GM06990 (cell line): ENCODE data around the gene GUCA2A.

Experiments used
- DNase-seq: peaks from one replicate; pipeline ENCODE4 v3.0.0-alpha.2; 2011; ENCODE audit not compliant: insufficient read length; ENCODE audit errors: extremely low read depth
- H3K27me3 ChIP-seq: replicated peaks from 2 replicates; pipeline ENCODE4 v1.6.0; 2011; ENCODE audit warnings: low read length; ENCODE audit not compliant: control insufficient read depth, insufficient read depth
- H3K36me3 ChIP-seq: 2 replicates; pipeline ENCODE4 v1.5.1; 2011; ENCODE audit warnings: low read length; ENCODE audit not compliant: control insufficient read depth, insufficient read depth
- H3K4me3 ChIP-seq: replicated peaks from 2 replicates; pipeline ENCODE4 v1.5.1; 2011; ENCODE audit warnings: low read depth, mild to moderate bottlenecking, control low read depth, low read length
- CTCF ChIP-seq: IDR thresholded peaks from 2 replicates; pipeline ENCODE4 v1.5.1; 2011; ENCODE audit warnings: low read length, control low read depth, mild to moderate bottlenecking, inconsistent platforms; ENCODE audit not compliant: insufficient read depth, poor library complexity, severe bottlenecking

The GUCA2A gene

DNA sequence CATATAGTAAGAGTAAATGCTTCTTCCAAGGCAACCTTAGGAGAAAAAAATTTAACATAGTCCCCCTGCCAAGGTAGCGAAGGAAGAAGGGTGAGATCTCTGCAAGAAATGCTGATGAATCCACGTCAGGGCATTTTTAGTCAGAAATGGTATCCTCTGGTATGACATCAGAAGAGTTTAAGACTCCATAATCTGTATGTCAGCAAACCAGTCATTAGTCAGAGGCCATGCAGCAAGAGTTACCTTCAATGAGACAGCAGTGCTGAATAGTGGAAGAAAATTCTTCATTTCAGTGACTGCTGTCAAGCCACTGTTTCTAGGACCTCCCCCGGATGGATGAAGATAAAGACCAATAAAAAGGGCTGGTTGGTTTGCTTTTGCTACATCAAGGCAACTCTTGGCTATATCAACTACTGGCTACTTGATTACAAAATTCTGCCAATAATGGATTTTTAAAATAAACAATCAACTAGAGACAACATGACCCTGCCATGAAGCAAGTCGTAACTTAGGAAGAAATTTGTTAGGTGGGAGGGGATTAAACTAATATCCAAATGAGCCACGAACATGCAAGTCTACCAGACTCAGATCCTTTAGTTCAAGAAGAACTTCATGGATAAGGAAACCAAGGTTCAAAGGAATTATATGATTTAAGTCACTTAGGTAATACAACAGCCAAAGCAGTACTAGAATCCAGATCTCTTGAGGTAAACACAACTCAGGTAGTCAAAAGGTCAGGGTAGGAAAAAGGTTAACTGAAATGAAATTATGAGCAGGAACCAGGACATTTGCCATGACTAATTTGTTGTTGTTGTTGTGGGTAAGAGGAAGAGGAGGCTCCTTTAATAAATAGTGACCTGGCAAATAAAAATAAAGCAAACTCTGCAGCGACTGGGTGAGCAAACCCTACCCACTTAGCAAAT is 25.6 kb upstream of the GUCA2A start:
- no peak for DNase-seq
- Histone ChIP-seq H3K36me3 (peaks cover 3% of the 10 kb centered on the region), H3K27me3 (no peaks in the 10 kb centered on the region), H3K4me3 (no peak overlapping the region)
- TF ChIP-seq CTCF, result no peak

GRCh38 chr1:42186152-42186551 is 21.6 kb upstream of the GUCA2A start:
- no peak for TF ChIP-seq CTCF
- no peak for DNase-seq
- Histone ChIP-seq H3K27me3 (no peaks in the 10 kb centered on the region), H3K36me3 (peaks cover 3% of the 10 kb centered on the region), H3K4me3 (no peak overlapping the region)

GRCh38 chr1:42184616-42185015 is 20.1 kb upstream of the GUCA2A start:
- peaks cover 5% of the 10 kb centered on the region for H3K36me3 ChIP-seq
- TF ChIP-seq CTCF, result no peak
- no peak for DNase-seq
- H3K4me3 ChIP-seq, result no peak overlapping the region
- H3K27me3 ChIP-seq, result no peaks in the 10 kb centered on the region

GRCh38 chr1:42183957-42184268 is 19.4 kb upstream of the GUCA2A start:
- H3K4me3 ChIP-seq, result no peak overlapping the region
- peaks cover 5% of the 10 kb centered on the region for H3K36me3 ChIP-seq
- DNase-seq, result no peak
- no peak for TF ChIP-seq CTCF
- no peaks in the 10 kb centered on the region for H3K27me3 ChIP-seq

DNA sequence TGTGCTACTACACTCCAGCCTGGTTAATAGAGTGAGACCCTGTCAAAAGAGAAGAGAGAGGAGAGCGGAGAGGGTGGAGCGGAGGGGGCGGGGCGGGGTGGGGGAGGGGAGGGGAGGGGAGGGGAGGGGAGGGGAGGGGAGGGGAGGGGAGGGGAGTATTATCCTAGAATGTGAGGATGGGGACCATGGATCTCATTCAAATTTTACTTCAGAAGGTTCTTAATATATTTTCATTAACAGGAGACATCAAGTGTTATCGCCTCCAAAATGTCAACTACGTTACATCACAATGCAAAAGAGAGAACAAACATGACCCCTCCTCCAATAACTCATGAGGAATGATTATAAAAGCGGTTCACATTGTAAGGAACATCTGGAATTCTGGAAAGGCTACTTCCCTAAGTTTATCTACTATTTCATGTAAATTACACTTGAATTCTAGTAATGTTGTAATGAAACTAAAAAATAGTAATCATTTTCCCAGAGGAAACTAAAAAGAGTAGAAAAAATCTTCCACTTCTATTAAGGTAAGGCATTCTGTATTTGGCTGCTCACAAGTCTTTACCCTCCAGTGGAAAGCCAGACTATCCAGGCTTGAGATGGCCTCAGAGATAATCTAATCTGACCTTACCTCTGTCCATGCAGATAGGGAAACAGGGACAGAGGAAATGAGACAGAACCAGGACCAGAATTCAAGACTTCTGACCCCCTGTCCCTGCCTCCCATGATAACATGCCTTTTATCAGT is 18.8 kb upstream of the GUCA2A start:
- no peak for DNase-seq
- no peaks in the 10 kb centered on the region for H3K27me3 ChIP-seq
- no peak overlapping the region for H3K4me3 ChIP-seq
- no peak for TF ChIP-seq CTCF
- peaks cover 5% of the 10 kb centered on the region for H3K36me3 ChIP-seq
